ENCODE measurements around the gene CSNK1A1. TPM values are rescaled to one million over a fixed set of nuclear protein-coding genes. Genes with fewer than 3 reads are reported as not detected.

CSNK1A1 gene
- total RNA-seq, 1 donor from 2014 or later = 175 TPM

GRCh38 chr5:149459891-149460290 lies 91.3 kb downstream of the CSNK1A1 start:
- H3K4me1 Mint-ChIP-seq = no peaks in the 10 kb centered on the region
- H3K4me3 Mint-ChIP-seq = no peak overlapping the region
- H3K36me3 Mint-ChIP-seq (ENCODE audit: low read depth) = no peaks in the 10 kb centered on the region
- intact Hi-C loops (cut with micrococcal nuclease) = no loop called here
- H3K27me3 Mint-ChIP-seq = no peaks in the 10 kb centered on the region
- no peak overlapping the region for H3K27ac Mint-ChIP-seq
- DNase-seq = no peak
- no peaks in the 10 kb centered on the region for H3K9me3 Mint-ChIP-seq

- intact Hi-C loops (cut with micrococcal nuclease) = no loop called here
- Mint-ChIP-seq H3K4me3 (no peak overlapping the region), H3K27me3 (no peaks in the 10 kb centered on the region), H3K36me3 (ENCODE audit: low read depth) (no peaks in the 10 kb centered on the region), H3K9me3 (no peaks in the 10 kb centered on the region), H3K4me1 (no peaks in the 10 kb centered on the region), H3K27ac (no peak overlapping the region)
- no peak for DNase-seq
Measured at GRCh38 chr5:149457393-149457763, 93.9 kb downstream of the CSNK1A1 start.

GRCh38 chr5:149456597-149457392 lies 94.4 kb downstream of the CSNK1A1 start:
- Mint-ChIP-seq H3K36me3 (ENCODE audit: low read depth) (no peaks in the 10 kb centered on the region), H3K9me3 (no peaks in the 10 kb centered on the region), H3K27me3 (no peaks in the 10 kb centered on the region), H3K4me1 (peaks cover 2% of the 10 kb centered on the region), H3K4me3 (no peak overlapping the region), H3K27ac (no peak overlapping the region)
- no peak for DNase-seq
- intact Hi-C loops (cut with micrococcal nuclease) = no loop called here

- Mint-ChIP-seq H3K4me1 (peaks cover 2% of the 10 kb centered on the region), H3K27me3 (no peaks in the 10 kb centered on the region), H3K4me3 (no peak overlapping the region), H3K27ac (no peak overlapping the region), H3K36me3 (ENCODE audit: low read depth) (no peaks in the 10 kb centered on the region), H3K9me3 (no peaks in the 10 kb centered on the region)
- intact Hi-C loops (cut with micrococcal nuclease) = no loop called here
- no peak for DNase-seq
Measured at GRCh38 chr5:149455889-149456409, 95.3 kb downstream of the CSNK1A1 start.

- H3K27ac Mint-ChIP-seq = no peak overlapping the region
- intact Hi-C loops (cut with micrococcal nuclease) = no loop called here
- no peak for DNase-seq
- no peak overlapping the region for H3K4me3 Mint-ChIP-seq
- peaks cover 2% of the 10 kb centered on the region for H3K4me1 Mint-ChIP-seq
- H3K27me3 Mint-ChIP-seq = no peaks in the 10 kb centered on the region
- H3K9me3 Mint-ChIP-seq = no peaks in the 10 kb centered on the region
- H3K36me3 Mint-ChIP-seq (ENCODE audit: low read depth) = no peaks in the 10 kb centered on the region
Measured at GRCh38 chr5:149453618-149454415, 97.4 kb downstream of the CSNK1A1 start.

GRCh38 chr5:149452665-149453617 lies 98.3 kb downstream of the CSNK1A1 start:
- intact Hi-C loops (cut with micrococcal nuclease) = no loop called here
- Mint-ChIP-seq H3K27ac (no peak overlapping the region), H3K36me3 (ENCODE audit: low read depth) (no peaks in the 10 kb centered on the region), H3K4me3 (no peak overlapping the region), H3K27me3 (peaks cover under 1% of the 10 kb centered on the region), H3K9me3 (no peaks in the 10 kb centered on the region), H3K4me1 (peaks cover 2% of the 10 kb centered on the region)
- DNase-seq = no peak

- Mint-ChIP-seq H3K9me3 (no peaks in the 10 kb centered on the region), H3K27me3 (peaks cover 3% of the 10 kb centered on the region), H3K4me1 (peaks cover 2% of the 10 kb centered on the region), H3K4me3 (no peak overlapping the region), H3K36me3 (ENCODE audit: low read depth) (no peaks in the 10 kb centered on the region), H3K27ac (no peak overlapping the region)
- intact Hi-C loops (cut with micrococcal nuclease) = no loop called here
- no peak for DNase-seq
Measured at GRCh38 chr5:149452007-149452664, 99.1 kb downstream of the CSNK1A1 start.

- intact Hi-C loops (cut with micrococcal nuclease) = no loop called here
- no peak overlapping the region for H3K4me3 Mint-ChIP-seq
- peaks cover 3% of the 10 kb centered on the region for H3K27me3 Mint-ChIP-seq
- no peaks in the 10 kb centered on the region for H3K9me3 Mint-ChIP-seq
- H3K4me1 Mint-ChIP-seq = peaks cover 2% of the 10 kb centered on the region
- no peak overlapping the region for H3K27ac Mint-ChIP-seq
- H3K36me3 Mint-ChIP-seq (ENCODE audit: low read depth) = no peaks in the 10 kb centered on the region
- no peak for DNase-seq
Measured at GRCh38 chr5:149450199-149450598, 101.0 kb downstream of the CSNK1A1 start.

GRCh38 chr5:149448831-149449714 lies 102.2 kb downstream of the CSNK1A1 start:
- no peak for DNase-seq
- Mint-ChIP-seq H3K4me1 (peaks cover 2% of the 10 kb centered on the region), H3K27me3 (peaks cover 3% of the 10 kb centered on the region), H3K9me3 (no peaks in the 10 kb centered on the region), H3K36me3 (ENCODE audit: low read depth) (no peaks in the 10 kb centered on the region), H3K4me3 (no peak overlapping the region), H3K27ac (no peak overlapping the region)
- intact Hi-C loops (cut with micrococcal nuclease) = no loop called here

GRCh38 chr5:149448431-149448830 lies 102.8 kb downstream of the CSNK1A1 start:
- H3K27ac Mint-ChIP-seq = no peak overlapping the region
- intact Hi-C loops (cut with micrococcal nuclease) = no loop called here

GRCh38 chr5:149447373-149448367 lies 103.6 kb downstream of the CSNK1A1 start:
- intact Hi-C loops (cut with micrococcal nuclease) = no loop called here
- H3K4me3 Mint-ChIP-seq = no peak overlapping the region
- no peaks in the 10 kb centered on the region for H3K36me3 Mint-ChIP-seq (ENCODE audit: low read depth)
- H3K27ac Mint-ChIP-seq = no peak overlapping the region
- no peaks in the 10 kb centered on the region for H3K9me3 Mint-ChIP-seq
- no peak for DNase-seq
- peaks cover 5% of the 10 kb centered on the region for H3K4me1 Mint-ChIP-seq
- H3K27me3 Mint-ChIP-seq = peaks cover 3% of the 10 kb centered on the region

More at GRCh38 chr5:149448431-149448830, 102.8 kb downstream of the CSNK1A1 start:
- H3K27me3 Mint-ChIP-seq = peaks cover 3% of the 10 kb centered on the region
- H3K4me3 Mint-ChIP-seq = no peak overlapping the region
- H3K9me3 Mint-ChIP-seq = no peaks in the 10 kb centered on the region
- no peaks in the 10 kb centered on the region for H3K36me3 Mint-ChIP-seq (ENCODE audit: low read depth)
- no peak for DNase-seq
- H3K4me1 Mint-ChIP-seq = peaks cover 2% of the 10 kb centered on the region
